K562 (cell line): ENCODE measurements around the gene PPL. TPM values are rescaled to one million over a fixed set of nuclear protein-coding genes. Genes with fewer than 3 reads are reported as not detected.

ENCODE experiments used
- ATAC-seq: fragments of 200-7000 bp; cut with Tn5 transposase; 3 replicates; pipeline ENCODE4 v1.9.1; 2020; ENCODE audit warnings: moderate library complexity
- BruUV-seq: library from RNA; stranded (reverse); fragments of 400-500 nt; replicated peaks from 2 replicates; lab custom pipeline; 2021; lab: Mats Ljungman, UMichigan
- CTCF ChIA-PET: fragments of 300-600 bp; formaldehyde crosslinking; extraction: SDS; loops from one replicate; lab custom pipeline; 2021; ENCODE audit warnings: low intra/inter-chr PET ratio; lab: Yijun Ruan, JAX
- POLR2A ChIA-PET: fragments of 300-600, 350-650 bp; sonication (Branson Sonifier 250); formaldehyde crosslinking; extraction: SDS; loops from one replicate; lab custom pipeline; 2021; ENCODE audit warnings: antibody characterized with exemption, inconsistent platforms; lab: Yijun Ruan, JAX
- DNase-seq, 4 experiments: peaks; one replicate each; pipeline versions ENCODE4 v3.0.0 to v3.0.0-alpha.2; 2011 to 2018; ENCODE audit warnings: low spot score in 3 of 4, mixed read lengths in 3 of 4; ENCODE audit errors: extremely low read depth in 1 of 4
- FAIRE-seq: peaks from 2 replicates; lab custom pipeline; 2011; peaks lifted over from hg19 to GRCh38; lab: Jason Lieb, UNC
- H2AFZ ChIP-seq: 2 replicates; pipeline ENCODE4 v1.6.0; 2011; ENCODE audit warnings: low read depth, low read length, control low read depth, inconsistent platforms
- H3K27ac ChIP-seq: fragments of 200-600 bp; 3 replicates; pipeline ENCODE4 v1.8.0; 2011; ENCODE audit warnings: low read depth, mild to moderate bottlenecking, control low read depth, inconsistent platforms, low read length, moderate library complexity, mixed read lengths; ENCODE audit errors: extremely low read depth
- H3K27me3 ChIP-seq, 2 experiments: fragments of 300-600 bp in 1 of 2; 2 replicates in 1 of 2; 3 replicates in 1 of 2; pipeline versions ENCODE4 v1.6.0 to v1.8.0; 2011; ENCODE audit warnings: inconsistent platforms in 2 of 2, low read length in 2 of 2, mild to moderate bottlenecking in 1 of 2, mixed read lengths in 1 of 2, moderate library complexity in 1 of 2; ENCODE audit not compliant: control insufficient read depth in 2 of 2, insufficient read depth in 2 of 2
- H3K36me3 ChIP-seq: fragments of 300-600 bp; 3 replicates; pipeline ENCODE4 v1.8.0; 2011; ENCODE audit warnings: mild to moderate bottlenecking, low read length, inconsistent platforms; ENCODE audit not compliant: control insufficient read depth, insufficient read depth
- H3K4me1 ChIP-seq, 2 experiments: fragments of 200-600 bp in 1 of 2; replicated peaks in 1 of 2; 2 replicates in 1 of 2; 3 replicates in 1 of 2; pipeline versions ENCODE4 v1.5.1 to v1.8.0; 2011; ENCODE audit warnings: inconsistent platforms in 2 of 2, low read length in 2 of 2, mild to moderate bottlenecking in 1 of 2, mixed read lengths in 1 of 2, moderate library complexity in 1 of 2; ENCODE audit not compliant: control insufficient read depth in 2 of 2, insufficient read depth in 2 of 2
- H3K4me2 ChIP-seq: 2 replicates; pipeline ENCODE4 v1.6.1; 2011; ENCODE audit warnings: low read length, control low read depth, inconsistent platforms, mixed read lengths; ENCODE audit not compliant: insufficient read depth
- H3K4me3 ChIP-seq: fragments of 200-600 bp; sonication (generic), shearing (Covaris generic); 2 replicates; pipeline ENCODE4 v1.5.1; 2016; ENCODE audit warnings: control low read depth, inconsistent platforms
- H3K79me2 ChIP-seq: fragments of 200-600 bp; 3 replicates; pipeline ENCODE4 v1.8.0; 2011; ENCODE audit warnings: low read length, inconsistent platforms; ENCODE audit not compliant: control insufficient read depth, insufficient read depth
- H3K9ac ChIP-seq, 2 experiments: 2 replicates each; pipeline versions ENCODE4 v1.6.0 to v1.6.1; 2011; ENCODE audit warnings: low read depth in 2 of 2, low read length in 2 of 2, control low read depth in 1 of 2, inconsistent platforms in 1 of 2, mild to moderate bottlenecking in 1 of 2, mixed read lengths in 1 of 2; ENCODE audit not compliant: insufficient read depth in 1 of 2
- H3K9me1 ChIP-seq: one replicate; pipeline ENCODE4 v1.6.0; 2011; ENCODE audit warnings: inconsistent platforms, mild to moderate bottlenecking, low read length, moderate library complexity; ENCODE audit not compliant: control insufficient read depth, insufficient read depth
- H3K9me3 ChIP-seq: replicated peaks from 2 replicates; pipeline ENCODE4 v1.5.1; 2011; ENCODE audit warnings: low read depth, low read length, inconsistent platforms; ENCODE audit not compliant: control insufficient read depth, insufficient read depth
- H4K20me1 ChIP-seq: replicated peaks from 2 replicates; pipeline ENCODE4 v1.6.1; 2011; ENCODE audit warnings: low read length, inconsistent platforms, mixed read lengths; ENCODE audit not compliant: control insufficient read depth, insufficient read depth
- CHD7 ChIP-seq: fragments of 200-600 bp; sonication (generic); IDR thresholded peaks from one replicate; pipeline ENCODE4 v1.6.1; 2012; ENCODE audit warnings: mild to moderate bottlenecking, low read depth, low read length, inconsistent platforms
- CTCFL ChIP-seq: IDR thresholded peaks from 2 replicates; pipeline ENCODE4 v1.6.1; 2011; ENCODE audit warnings: borderline replicate concordance, low read depth, mild to moderate bottlenecking, moderate library complexity, low read length; ENCODE audit not compliant: insufficient read depth, poor library complexity, severe bottlenecking
- HMBOX1 ChIP-seq: sonication (generic); IDR thresholded peaks from 2 replicates; pipeline ENCODE4 v1.6.1; 2016
- KDM1A ChIP-seq, 2 experiments: fragments of 450-650 bp; IDR thresholded peaks; 2 replicates each; pipeline ENCODE4 v1.6.1; 2016; ENCODE audit warnings: mild to moderate bottlenecking in 2 of 2
- NCOR1 ChIP-seq: fragments of 450-650 bp; IDR thresholded peaks from 2 replicates; pipeline ENCODE4 v1.6.1; 2016; ENCODE audit warnings: mild to moderate bottlenecking, moderate library complexity
- TAL1 ChIP-seq: fragments of 450-650 bp; IDR thresholded peaks from 2 replicates; pipeline ENCODE4 v1.6.1; 2016; ENCODE audit warnings: mild to moderate bottlenecking
- ZBTB8A ChIP-seq: fragments of 450-650 bp; IDR thresholded peaks from 2 replicates; pipeline ENCODE4 v1.6.1; 2018; ENCODE audit warnings: mild to moderate bottlenecking, moderate library complexity; ENCODE audit not compliant: partially characterized antibody
- ZNF224 ChIP-seq: sonication (generic); formaldehyde crosslinking; IDR thresholded peaks from 2 replicates; pipeline ENCODE4 v1.8.0; 2022; ENCODE audit warnings: mild to moderate bottlenecking, missing genetic modification reagents
- WGBS: fragments of 100-300 bp; shearing (Covaris generic); methylation state at CpG from one replicate; pipeline ENCODE4 v1.1.6; 2016; ENCODE audit warnings: low coverage, mixed read lengths; ENCODE audit not compliant: insufficient coverage; ENCODE audit errors: missing lambda C conversion rate; 5-methylcytosine and 5-hydroxymethylcytosine counted together
- in situ Hi-C: fragments of 300-500 bp; cut with MboI; formaldehyde crosslinking; loops from 4 replicates; pipeline ENCODE4 v1.15.0; 2018; ENCODE audit warnings: inconsistent platforms, mixed read lengths
- intact Hi-C: fragments of 100-400 bp; cut with micrococcal nuclease; formaldehyde crosslinking; loops from 2 replicates; pipeline ENCODE4 v1.14.2; 2022
- polyA plus RNA-seq, 8 experiments: library from polyadenylated mRNA; depleted of rRNA in 4 of 8; stranded (reverse) in 5 of 8; unstranded in 3 of 8; fragments of >200 nt; fragmentation: Nextera tagmentation in 2 of 8; fragmentation: Illumina TruSeq in 1 of 8; extraction: Ambion mirVana in 2 of 8; extraction: Trizol in 1 of 8; gene quantifications; 2 replicates each; pipeline versions ENCODE4 v1.2.1 to v1.2.3, GENCODE V29; 2011 to 2014; ENCODE audit warnings: inconsistent platforms in 1 of 8, missing spikeins in 1 of 8
- total RNA-seq, 7 experiments: library from RNA; depleted of rRNA in 6 of 7; stranded (reverse); fragments of >200 nt in 6 of 7; fragmentation: Illumina TruSeq in 2 of 7; extraction: Trizol in 2 of 7; gene quantifications; 2 replicates each; pipeline versions ENCODE4 v1.2.1 to v1.2.3, GENCODE V29; 2011 to 2021; ENCODE audit warnings: low replicate concordance in 1 of 7

PPL gene
- total and polyA plus RNA-seq, 9 of the 15 experiments (the other 6 are each of a cell fraction or from before 2014, with no cell fraction given), result 0.01 to 0.15 (median 0.07) TPM; not detected in 3

- Histone ChIP-seq H2AFZ (no peak overlapping the region), H3K9me3 (no peaks in the 10 kb centered on the region), H3K4me2 (peak overlapping the region; percentile 2), H3K9me1 (no peaks in the 10 kb centered on the region), H4K20me1 (peaks cover 43% of the 10 kb centered on the region), H3K27ac (no peak overlapping the region), H3K36me3 (peaks cover 42% of the 10 kb centered on the region; the same call in 2 of the 3 replicates), H3K4me1 (peaks cover 23 to 37% of the 10 kb centered on the region in 2 experiments), H3K4me3 (peak overlapping the region; percentile 14; the same call in 1 of the 2 replicates), H3K9ac (no peak overlapping the region), H3K79me2 (peaks cover 78% of the 10 kb centered on the region), H3K27me3 (no peaks in the 10 kb centered on the region)
- no peak for ATAC-seq
- WGBS, result 19% methylated on average over 3 of the region's 3 CpGs
- in situ Hi-C loops, result no loop called here
- FAIRE-seq, result peak; percentile 84
- intact Hi-C loops, result no loop called here
- ChIA-PET CTCF (no interaction called here), POLR2A (interaction anchor here (1.0 to 4.5 kb wide), 2 partner anchors 12 to 25 kb away, joined by 4 to 20 read pairs; no protein-coding TSS in a partner anchor)
- no TSS peak for BruUV-seq
- DNase-seq, result peak; percentile 46 to 66 (median 58)
- peak; percentile 35; the same call in 1 of the 2 replicates for TF ChIP-seq HMBOX1
- peak; percentile 83 to 84 for TF ChIP-seq KDM1A (IDR thresholded peaks at IDR 0.05)
- no peak for TF ChIP-seq ZNF224 (CRISPR knock-in tag)
- no peak for TF ChIP-seq ZBTB8A
- peak; percentile 26; the same call in 1 of the 2 replicates for TF ChIP-seq TAL1
- no peak for TF ChIP-seq CHD7
- TF ChIP-seq NCOR1, result peak; percentile 32
- TF ChIP-seq CTCFL, result no peak
These were observed 86.7 kb downstream of the PPL start for GRCh38 chr16:4850211-4850610.
